Kidney (tissue), 14 donors: ENCODE measurements around the gene DDX52. TPM values are rescaled to one million over a fixed set of nuclear protein-coding genes. Genes with fewer than 3 reads are reported as not detected.
"Not testable (repeated sequence)": the region's sequence is repeated elsewhere in the genome, so short reads cannot be mapped to it uniquely, and the experiment has no call there.

Source experiments
- DNase-seq, 5 donors: peaks; one replicate each; pipeline ENCODE4 v3.0.0-alpha.2; 2013 to 2020
- FAIRE-seq: peaks from 2 replicates; lab custom pipeline; 2012; peaks lifted over from hg19 to GRCh38; lab: Jason Lieb, UNC
- H3K27ac ChIP-seq, 2 donors: one replicate each; pipeline ENCODE4 v1.7.0; 2013; ENCODE audit warnings: low read depth in 2 of 2, low read length in 2 of 2, inconsistent platforms in 1 of 2
- H3K27me3 ChIP-seq: one replicate; pipeline ENCODE4 v1.7.1; 2013; ENCODE audit warnings: low read length, inconsistent platforms; ENCODE audit not compliant: control insufficient read depth, insufficient read depth
- H3K36me3 ChIP-seq, 3 donors: one replicate each; pipeline versions ENCODE4 v1.7.0 to v1.7.1; 2013; ENCODE audit warnings: low read length in 3 of 3, control low read depth in 1 of 3, inconsistent platforms in 1 of 3; ENCODE audit not compliant: insufficient read depth in 3 of 3, control insufficient read depth in 2 of 3
- H3K4me1 ChIP-seq, 3 donors: one replicate each; pipeline versions ENCODE4 v1.7.0 to v1.7.1; 2013; ENCODE audit warnings: low read length in 3 of 3, inconsistent platforms in 1 of 3, low read depth in 1 of 3; ENCODE audit not compliant: control insufficient read depth in 2 of 3, insufficient read depth in 2 of 3
- H3K4me3 ChIP-seq, 3 donors: one replicate each; pipeline versions ENCODE4 v1.7.0 to v1.8.1; 2013; ENCODE audit warnings: low read length in 3 of 3, control low read depth in 1 of 3, inconsistent platforms in 1 of 3
- H3K9ac ChIP-seq, 3 donors: one replicate each; pipeline versions ENCODE4 v1.7.0 to v1.7.1; 2013; ENCODE audit warnings: low read length in 3 of 3, control low read depth in 1 of 3, inconsistent platforms in 1 of 3
- H3K9me3 ChIP-seq, 3 donors: one replicate each; pipeline versions ENCODE4 v1.7.0 to v1.7.1; 2013; ENCODE audit warnings: low read length in 3 of 3, control low read depth in 1 of 3, inconsistent platforms in 1 of 3; ENCODE audit not compliant: control insufficient read depth in 2 of 3, insufficient read depth in 1 of 3
- CTCF ChIP-seq: IDR thresholded peaks from 3 replicates; pipeline ENCODE4 v1.5.1; 2012; ENCODE audit warnings: mild to moderate bottlenecking, moderate library complexity, borderline replicate concordance; ENCODE audit not compliant: insufficient read depth; ENCODE audit errors: extremely low read depth
- intact Hi-C: fragments of 100-400 bp; cut with DNase I; formaldehyde crosslinking; loops from one replicate; pipeline ENCODE4 v1.11.1; 2022
- polyA plus RNA-seq: library from polyadenylated mRNA; stranded (reverse); fragments of 350-450 nt; fragmentation: Illumina TruSeq; extraction: RNeasy Lipid Tissue Mini Kit (QIAGEN cat#74804); gene quantifications from one replicate; pipeline ENCODE4 v1.2.3, GENCODE V29; 2014; ENCODE audit warnings: low read depth, low replicate concordance; ENCODE audit not compliant: insufficient read depth
- total RNA-seq: library from RNA; stranded (reverse); fragmentation: NEBNext Ultra II Directional; extraction: Animal tissue kit (Norgen Biotek cat#: 25700); gene quantifications from one replicate; pipeline ENCODE4 v1.2.1, GENCODE V29; 2021
- donor health status: control.
- donor health status: control.
- donor health status: control.
- donor health status: control.
- donor health status: control.
- donor health status: DM: yes; HTN: yes; CAD: no.
- donor health status: Normal renal cell carcinoma (clear cell type).

The DDX52 gene
- total and polyA plus RNA-seq, 2 donors from 2014 or later = 14.0 to 26.9 TPM

GRCh38 chr17:37643869-37644268, 623 bp upstream of the DDX52 start:
- no peak overlapping the region for H3K27ac ChIP-seq
- intact Hi-C loops = no loop called here

GRCh38 chr17:37642681-37643080, 565 bp downstream of the DDX52 start:
- FAIRE-seq (no peak), DNase-seq (peak in 1 of 5 donors; percentile 52)
- Histone ChIP-seq H3K4me1 (peaks cover 4 to 8% (median 8%) of the 10 kb centered on the region in 3 donors), H3K4me3 (peak overlapping the region; percentile 73 to 94 (median 88)), H3K27ac (peak overlapping the region; percentile 20 to 58), H3K36me3 (peaks cover 4 to 9% (median 5%) of the 10 kb centered on the region in 3 donors), H3K27me3 (no peaks in the 10 kb centered on the region), H3K9me3 (no peaks in the 10 kb centered on the region), H3K9ac (peak overlapping the region; percentile 12 to 88 (median 87))
- intact Hi-C loops = no loop called here
- TF ChIP-seq CTCF = no peak

More at GRCh38 chr17:37643869-37644268, 623 bp upstream of the DDX52 start:
- peak in 2 of 5 donors; percentile 35 to 45 for DNase-seq
- Histone ChIP-seq H3K9me3 (no peaks in the 10 kb centered on the region), H3K4me3 (peak overlapping the region in 2 of 3 donors; percentile 73 to 88), H3K4me1 (peaks cover 4 to 8% (median 8%) of the 10 kb centered on the region in 3 donors), H3K9ac (no peak overlapping the region), H3K36me3 (peaks cover 2 to 9% (median 3%) of the 10 kb centered on the region in 3 donors), H3K27me3 (no peaks in the 10 kb centered on the region)
- no peak for FAIRE-seq
- no peak for TF ChIP-seq CTCF

- Histone ChIP-seq H3K9ac (no peak overlapping the region), H3K4me3 (no peak overlapping the region), H3K4me1 (peaks cover 4 to 8% (median 8%) of the 10 kb centered on the region in 3 donors), H3K27ac (no peak overlapping the region), H3K9me3 (no peaks in the 10 kb centered on the region), H3K36me3 (peaks cover 5 to 13% (median 6%) of the 10 kb centered on the region in 3 donors), H3K27me3 (no peaks in the 10 kb centered on the region)
- no peak for TF ChIP-seq CTCF
- FAIRE-seq = no peak
- intact Hi-C loops = no loop called here
- DNase-seq = no peak
These were observed 3.2 kb downstream of the DDX52 start for GRCh38 chr17:37640015-37640414.

GRCh38 chr17:37637956-37638355, 5.3 kb downstream of the DDX52 start:
- no peak for FAIRE-seq
- no peaks in the 10 kb centered on the region for H3K27me3 ChIP-seq
- no peaks in the 10 kb centered on the region for H3K9me3 ChIP-seq
- H3K36me3 ChIP-seq = peaks cover 5 to 13% (median 6%) of the 10 kb centered on the region in 3 donors
- intact Hi-C loops = no loop called here
- peaks cover 4 to 8% (median 4%) of the 10 kb centered on the region in 3 donors for H3K4me1 ChIP-seq
- no peak overlapping the region for H3K4me3 ChIP-seq
- TF ChIP-seq CTCF = no peak
- H3K9ac ChIP-seq = no peak overlapping the region
- DNase-seq = no peak
- no peak overlapping the region for H3K27ac ChIP-seq

GRCh38 chr17:37616430-37616829, 26.8 kb downstream of the DDX52 start:
- H3K9ac ChIP-seq, H3K9me3 ChIP-seq, H3K4me3 ChIP-seq, H3K27me3 ChIP-seq, H3K4me1 ChIP-seq, intact Hi-C loops, FAIRE-seq, DNase-seq, H3K27ac ChIP-seq: not testable (repeated sequence)
- H3K36me3 ChIP-seq = peaks cover 3 to 35% (median 18%) of the 10 kb centered on the region in 3 donors
